Retina (tissue), 1 donor: ENCODE data around the gene SLC2A10.

ENCODE experiments used
- DNase-seq: peaks from one replicate; pipeline ENCODE4 v3.0.0-alpha.2; 2016

The SLC2A10 gene

DNA sequence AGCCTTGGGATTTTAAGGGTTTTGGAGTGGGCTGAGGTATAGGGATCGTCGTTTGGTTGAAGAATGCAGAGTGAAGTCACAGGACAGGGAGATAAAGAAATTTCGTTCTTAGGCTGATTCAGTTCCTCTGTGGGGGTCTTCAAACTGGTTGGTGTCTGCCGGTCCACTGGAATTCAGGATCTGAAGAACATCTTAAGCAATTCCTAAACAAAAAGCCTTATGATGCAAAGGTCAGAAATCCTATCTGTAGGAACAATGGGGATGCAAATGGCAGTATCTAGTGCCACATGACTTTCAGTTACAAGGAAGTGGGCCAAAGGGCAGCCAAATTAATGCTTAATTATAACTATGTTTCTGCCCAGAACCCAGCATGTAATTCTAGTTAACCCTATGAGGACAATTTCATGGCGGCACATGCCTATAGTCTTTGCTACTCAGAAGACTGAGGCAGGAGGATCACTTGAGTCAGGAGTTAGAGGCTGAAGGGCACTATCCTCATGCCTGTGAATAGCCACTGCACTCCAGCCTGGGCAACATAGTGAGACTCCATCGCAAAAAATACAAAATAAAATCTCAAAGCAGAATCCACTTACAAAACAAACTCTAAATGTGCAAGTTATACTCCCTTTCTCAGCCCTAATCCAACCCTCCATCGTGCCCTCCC, 4.6 kb upstream of the SLC2A10 start:
- no peak for DNase-seq

DNA sequence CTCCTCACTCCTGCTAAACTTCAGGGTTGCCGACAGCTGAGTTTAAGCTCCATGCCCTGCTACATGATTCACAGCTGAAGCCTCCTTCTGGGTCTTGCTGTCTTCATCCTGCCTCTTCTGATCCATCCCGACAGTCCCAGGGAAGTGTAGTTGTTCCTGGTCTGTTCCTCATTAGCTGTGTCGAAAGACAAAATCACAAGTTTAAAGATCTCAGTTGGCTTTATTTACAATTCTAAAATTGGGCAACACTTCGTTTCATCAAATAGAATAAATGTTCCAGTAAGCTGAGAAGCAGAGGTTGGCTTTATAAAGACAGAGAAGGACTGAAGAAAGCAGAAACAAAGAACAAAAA, 4.1 kb upstream of the SLC2A10 start:
- DNase-seq: no peak

DNA sequence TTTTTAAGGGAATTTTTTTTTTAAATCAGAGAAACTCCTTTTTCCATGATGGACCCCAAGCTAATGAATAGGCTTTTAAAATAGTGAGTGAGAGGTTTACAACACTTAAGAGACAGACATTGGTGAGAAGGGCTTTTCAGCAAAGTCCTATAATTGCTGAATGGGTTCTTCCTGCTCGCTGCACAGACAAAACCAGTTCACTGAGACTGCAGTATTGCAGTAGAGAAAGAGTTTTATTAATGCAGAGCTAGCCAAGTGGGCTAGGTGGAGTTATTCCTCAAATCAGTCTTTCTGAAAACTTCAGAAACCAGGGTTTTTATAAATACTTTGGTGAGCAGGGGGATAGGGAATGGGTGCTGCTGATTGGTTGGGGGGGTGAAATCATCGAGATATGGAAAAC, 3.2 kb upstream of the SLC2A10 start:
- no peak for DNase-seq

DNA sequence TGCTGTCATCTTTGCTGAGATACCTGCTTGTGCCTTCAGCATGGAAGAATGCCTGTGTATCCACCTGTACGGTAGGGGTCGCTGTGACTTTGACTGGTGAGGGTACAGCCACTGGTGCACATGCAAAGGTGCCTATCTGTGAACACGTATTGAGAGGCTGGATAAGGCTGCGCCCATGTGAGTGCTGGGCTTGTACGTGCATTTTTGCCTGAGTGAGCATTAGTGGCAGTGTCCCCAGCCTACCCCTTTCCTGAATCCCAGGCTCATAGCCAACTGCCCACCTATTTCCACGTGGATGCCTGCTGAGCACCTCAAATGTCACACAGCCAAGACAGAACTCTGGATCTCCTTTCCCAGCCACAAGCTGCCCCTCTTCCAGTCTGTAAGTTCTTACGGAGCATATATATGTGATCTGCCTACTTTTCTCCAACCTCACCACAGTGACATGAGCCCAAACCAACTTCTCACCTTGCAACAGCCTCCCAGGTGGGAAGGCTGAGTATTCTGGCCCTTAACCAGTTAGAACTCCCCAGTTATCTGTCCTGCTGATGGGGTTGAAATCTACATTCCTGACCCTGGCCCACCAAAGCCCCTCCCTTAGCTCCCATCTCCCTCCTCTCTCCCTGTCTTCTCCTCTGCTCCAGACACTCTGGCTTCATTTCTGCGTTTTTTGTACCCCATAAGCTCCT, 1.1 kb upstream of the SLC2A10 start:
- no peak for DNase-seq

DNA sequence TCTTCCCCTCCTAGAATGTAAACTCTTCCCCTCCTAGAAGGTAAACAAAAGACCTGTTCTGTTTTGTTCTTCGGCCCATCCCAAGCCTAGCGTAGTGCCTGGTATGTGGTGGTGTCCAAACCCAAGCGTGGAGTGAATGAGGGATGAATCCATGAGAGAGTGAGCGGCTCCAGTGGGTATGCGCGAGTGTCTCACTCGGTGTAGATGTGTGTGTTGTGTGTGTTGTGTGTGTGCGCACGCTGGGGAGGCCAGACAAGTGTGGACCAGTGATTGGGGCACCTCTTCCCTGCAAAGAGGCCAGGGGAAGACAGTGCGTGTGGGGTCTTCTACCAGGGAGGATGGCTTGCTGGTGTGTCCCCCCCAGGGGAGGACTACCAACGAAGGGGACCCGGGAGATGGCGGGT, 392 bp upstream of the SLC2A10 start:
- no peak for DNase-seq

DNA sequence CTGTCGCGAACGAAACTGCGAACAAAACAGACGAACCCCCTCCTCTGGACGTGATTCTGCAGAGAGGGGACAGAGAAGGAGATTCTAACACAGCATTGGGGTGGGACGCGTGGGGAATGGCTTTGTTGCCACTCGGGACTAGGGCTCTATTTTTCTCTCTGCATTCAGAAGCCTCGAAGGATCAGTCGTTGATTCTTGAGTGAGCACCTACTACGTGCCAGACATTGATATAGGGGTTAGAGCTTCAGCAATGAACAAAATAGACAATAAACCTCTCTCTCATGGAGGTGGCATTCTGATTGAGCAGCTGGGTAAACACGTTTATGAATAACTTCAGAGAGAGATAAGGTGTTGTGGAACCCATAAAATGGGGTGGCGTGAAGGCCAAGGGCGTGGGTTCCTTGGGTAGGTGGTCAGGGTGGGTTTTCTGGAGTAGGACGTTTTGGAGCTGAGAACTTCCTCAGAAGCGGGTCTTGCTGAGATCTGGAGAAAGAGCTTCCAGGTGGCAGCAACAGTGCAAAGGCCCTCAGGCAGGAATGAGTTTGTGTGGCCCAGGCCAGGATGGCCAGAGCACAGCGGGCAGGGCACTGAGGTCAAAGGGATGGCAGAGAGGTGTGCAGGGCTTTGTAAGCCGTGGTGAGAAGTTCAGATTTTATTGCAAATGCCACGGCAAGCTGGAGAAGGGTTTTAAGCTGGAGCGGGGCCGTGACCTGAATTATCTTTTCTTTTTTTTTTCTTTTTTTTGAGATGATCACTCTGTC, 884 bp downstream of the SLC2A10 start:
- no peak for DNase-seq

DNA sequence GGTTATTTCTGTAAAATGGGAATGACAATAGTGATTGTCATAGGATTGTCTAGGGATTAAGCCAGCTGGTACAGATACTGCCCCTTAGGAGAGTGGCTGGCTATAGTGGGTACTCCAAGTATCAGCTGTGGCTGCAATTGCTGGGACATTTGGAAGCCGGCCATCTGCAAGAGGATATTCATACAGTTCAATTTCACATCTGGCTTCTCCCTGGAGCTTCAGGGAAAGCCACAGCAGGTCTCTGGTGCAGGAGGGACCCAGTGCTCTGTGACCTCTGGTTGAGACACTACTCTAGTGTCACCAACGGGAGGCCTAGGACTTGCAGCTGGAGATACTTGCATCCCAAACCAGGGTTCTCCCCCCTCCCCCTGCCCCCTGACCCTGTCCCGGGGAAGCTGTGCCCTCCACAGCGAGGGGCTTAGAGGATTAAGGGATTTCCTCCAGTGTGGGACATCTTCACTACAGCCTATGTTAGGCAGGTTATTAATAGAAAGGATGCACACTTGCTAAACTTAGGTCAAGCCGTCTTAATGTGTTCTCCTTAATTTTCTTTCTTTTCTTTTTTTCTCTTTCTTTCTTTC, 2.7 kb downstream of the SLC2A10 start:
- no peak for DNase-seq

DNA sequence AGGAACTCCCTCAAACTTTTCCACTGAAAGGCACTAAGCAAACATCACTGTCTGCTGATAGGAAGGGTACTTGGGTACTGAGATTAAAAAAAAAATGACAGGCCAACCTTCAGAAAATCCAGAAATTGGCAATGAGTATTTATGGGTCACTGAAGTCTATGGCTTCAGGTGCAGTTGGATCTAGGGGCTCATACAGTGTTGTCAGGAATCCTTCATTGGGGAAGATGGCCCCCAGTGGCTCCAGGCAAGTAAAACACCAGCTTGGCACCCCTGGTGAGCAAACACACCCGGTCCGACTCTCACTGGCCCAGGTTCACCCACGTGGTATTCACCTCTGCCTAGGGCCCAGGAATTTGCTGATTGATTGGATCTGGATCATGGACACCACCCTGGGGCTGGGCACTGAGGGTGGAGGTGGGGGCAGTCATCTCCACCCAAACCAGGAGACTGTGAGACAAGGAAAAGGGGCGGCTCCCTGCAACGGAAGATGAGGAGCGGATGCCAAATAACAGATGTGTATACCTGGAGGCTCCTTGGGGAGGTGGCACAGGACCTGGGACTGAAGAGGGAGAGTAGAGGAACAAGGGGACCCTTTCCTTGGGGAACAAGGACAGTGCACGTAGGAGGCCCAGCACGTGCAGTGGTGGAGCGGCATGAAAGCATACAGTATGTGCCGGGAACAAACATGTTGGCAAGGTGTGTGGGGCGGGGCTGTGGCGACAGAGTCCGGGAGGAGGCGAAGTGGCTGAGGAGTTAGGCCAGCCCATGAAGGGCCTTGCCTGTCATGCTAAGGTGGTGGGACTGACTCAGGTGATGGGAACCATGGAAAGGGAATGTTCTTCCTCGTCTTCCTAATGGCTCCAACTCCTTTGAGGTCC, 4.7 kb downstream of the SLC2A10 start:
- DNase-seq: no peak

DNA sequence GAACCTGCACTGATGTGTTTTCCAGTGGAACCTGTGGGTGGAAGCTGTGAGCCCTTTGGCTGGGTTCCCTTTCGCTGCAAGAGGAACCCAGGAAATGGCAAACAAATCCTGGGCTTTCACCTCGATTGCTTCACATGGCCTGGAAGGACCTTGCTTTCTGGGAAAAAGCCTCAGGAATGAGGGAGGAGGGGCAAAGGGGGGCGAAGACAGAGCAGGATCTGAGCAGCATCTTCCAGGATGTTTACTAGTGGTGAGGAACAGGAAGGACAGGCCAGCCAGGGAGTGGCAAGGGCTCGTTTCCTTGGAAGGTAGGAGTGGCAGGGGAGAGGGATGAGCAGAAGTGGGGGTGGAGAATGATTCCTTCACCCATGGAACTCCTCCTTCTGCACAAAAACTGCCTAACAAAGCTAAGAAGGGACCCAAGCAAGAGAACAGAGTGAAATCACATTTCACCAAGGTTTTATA, 5.9 kb downstream of the SLC2A10 start:
- DNase-seq: no peak

DNA sequence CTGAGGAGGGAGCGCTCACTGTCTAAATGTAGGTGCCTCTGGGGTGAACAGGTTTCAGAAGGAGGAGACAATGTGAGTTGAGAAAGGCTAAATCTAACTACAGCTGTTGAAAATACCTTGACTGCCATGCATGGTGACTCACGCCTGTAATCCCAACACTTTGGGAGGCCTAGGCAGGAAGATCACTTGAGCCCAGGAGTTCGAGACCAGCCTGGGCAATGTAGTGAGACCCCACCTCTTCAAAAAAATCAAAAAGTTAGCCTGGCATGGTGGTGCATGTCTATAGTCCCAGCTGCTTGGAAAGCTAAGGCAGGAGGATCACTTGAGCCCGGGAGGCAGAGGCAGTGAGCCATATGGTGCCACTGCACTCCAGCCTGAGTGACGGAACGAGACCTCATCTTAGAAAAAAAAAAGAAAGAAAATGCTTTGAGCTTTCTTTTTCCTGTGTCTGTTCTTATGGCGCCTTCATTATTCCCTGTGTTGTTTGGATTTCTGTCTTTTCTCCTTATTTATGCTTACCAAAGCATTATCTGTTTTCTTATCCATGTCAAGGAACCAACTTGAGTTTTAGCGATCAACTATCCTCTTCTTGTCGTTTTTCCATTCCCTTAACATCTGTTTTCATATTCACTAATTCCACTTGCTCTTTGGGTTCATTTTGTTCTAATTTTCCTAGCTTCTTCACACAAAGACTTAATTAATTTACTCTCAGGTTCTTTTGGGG, 8.5 kb downstream of the SLC2A10 start:
- no peak for DNase-seq

DNA sequence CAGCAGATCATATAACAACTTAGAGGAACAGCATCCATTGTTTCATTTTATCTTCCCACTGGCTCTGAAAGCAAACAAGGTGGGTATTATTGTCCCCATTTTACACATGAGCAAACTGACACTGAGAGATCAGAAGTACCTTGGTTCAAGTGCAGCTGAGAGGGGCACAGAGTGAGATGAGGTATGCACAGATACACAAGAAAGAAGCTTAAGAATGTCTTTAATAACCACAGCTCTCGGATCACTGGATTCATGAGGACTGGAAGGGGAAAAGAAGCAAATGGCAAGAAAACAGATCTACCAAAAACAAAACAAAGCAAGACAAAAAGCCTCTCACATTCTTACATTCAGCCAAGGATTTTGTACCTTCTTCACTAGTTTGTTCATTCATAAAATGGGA, 10.6 kb downstream of the SLC2A10 start:
- no peak for DNase-seq

DNA sequence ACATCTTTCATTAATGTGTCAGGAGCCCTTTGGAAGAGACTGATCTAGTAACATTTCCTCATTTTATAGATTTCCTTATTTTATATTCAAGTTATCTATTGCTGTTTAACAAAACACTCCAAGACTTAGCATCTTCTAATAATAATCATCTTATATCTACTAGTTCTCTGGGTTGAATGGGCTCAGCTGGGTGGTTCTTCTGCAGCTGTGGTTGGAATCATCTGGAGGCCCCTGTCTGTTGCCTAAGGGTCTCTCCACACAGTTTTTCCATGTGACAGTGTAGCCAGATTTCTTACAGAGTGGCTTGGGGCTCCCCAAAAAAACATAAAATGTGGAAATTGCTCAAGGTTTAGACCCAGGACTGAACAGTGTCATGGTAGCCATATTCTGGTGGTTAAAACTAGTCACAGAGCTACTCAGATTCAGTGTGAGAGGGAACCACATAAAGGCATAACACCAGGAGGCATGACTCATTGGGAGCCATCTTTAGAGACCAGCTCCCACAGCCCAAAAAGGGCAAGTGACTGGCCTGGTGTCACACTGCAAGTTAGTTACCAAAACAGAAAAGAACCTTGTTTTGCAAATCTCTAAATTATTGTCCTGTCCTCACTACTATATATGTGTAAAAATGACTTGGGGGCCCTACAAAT, 11.5 kb downstream of the SLC2A10 start:
- DNase-seq: no peak

DNA sequence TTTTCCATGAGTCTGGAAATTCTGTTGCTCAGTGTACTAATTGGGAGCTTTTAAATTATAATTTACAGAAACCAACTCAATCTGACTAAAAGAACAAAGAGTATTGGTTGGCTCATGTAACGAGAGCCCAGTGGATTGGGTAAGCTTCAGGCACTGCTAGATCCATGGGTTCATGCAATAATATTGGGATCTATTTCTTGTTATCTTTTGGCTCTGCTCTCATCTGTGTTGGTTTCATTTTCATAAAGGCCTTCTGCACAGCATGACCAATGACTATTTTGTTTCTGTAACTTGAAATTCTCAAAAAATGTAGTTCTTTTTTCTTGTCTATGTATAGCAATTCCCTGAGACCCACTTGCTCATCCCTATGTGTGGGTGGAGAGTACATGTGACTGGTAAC, 12.0 kb downstream of the SLC2A10 start:
- no peak for DNase-seq

DNA sequence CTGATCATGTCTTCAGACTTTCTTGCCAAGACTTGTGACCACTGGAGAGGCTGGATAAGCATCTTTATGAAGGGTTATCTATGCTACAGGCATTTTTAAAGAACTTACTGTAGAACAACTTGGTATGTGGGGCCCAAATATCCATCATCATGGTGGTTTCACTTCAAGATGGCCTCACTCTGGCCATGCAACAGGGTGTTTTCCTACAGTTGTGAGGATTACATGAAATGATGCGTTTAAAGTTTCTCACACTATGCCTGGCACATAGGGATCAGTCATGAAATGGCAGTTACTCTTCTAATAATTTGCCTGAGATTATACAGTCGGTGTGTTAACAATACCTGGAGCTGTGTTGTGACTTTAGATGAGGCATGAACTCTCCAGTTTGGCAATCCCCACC, 13.0 kb downstream of the SLC2A10 start:
- no peak for DNase-seq

DNA sequence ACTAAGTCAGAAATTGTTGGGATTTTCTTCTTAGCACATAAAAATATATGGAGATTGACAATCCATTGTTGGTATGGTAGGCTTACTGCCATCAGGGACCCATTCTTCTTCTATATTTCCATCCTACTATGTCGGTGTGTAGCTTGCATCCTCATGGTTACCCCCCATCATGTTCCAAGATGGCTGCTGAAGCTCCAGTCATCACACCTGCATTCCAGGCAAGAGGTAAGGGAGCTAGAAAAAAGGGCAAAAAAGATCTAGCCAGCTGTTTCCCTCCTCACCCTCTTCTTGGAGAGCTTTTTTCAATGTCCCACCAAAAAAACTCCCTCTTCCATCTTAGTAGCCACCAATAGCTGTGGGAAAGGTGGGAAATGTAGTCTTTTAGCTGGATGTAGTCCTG, 13.6 kb downstream of the SLC2A10 start:
- DNase-seq: no peak

DNA sequence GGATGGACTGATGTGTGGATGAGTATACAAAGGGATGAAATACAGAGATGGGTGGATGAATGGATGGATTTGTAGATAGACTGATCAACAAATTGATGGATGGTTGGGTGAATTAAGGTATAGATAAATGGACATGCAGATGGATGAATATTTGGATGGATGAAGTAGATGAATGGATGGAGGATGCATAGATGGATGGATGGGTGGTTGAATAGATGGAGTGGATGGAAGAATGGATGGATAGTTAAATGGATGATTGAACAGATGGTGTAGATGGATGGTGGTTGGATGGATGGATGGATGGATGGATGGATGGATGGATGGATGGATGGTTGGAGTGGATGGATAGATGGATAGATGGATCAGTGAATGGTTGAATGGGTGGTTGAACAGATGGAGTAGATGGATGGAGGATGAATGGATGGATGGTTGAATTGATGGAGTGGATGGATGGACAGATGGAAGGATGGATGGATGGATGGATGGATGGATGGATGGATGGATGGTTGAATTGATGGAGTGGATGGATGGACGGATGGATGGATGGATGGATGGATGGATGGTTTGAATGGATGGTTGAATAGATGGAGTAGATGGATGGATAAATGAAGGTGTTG, 15.0 kb downstream of the SLC2A10 start:
- DNase-seq: no peak

DNA sequence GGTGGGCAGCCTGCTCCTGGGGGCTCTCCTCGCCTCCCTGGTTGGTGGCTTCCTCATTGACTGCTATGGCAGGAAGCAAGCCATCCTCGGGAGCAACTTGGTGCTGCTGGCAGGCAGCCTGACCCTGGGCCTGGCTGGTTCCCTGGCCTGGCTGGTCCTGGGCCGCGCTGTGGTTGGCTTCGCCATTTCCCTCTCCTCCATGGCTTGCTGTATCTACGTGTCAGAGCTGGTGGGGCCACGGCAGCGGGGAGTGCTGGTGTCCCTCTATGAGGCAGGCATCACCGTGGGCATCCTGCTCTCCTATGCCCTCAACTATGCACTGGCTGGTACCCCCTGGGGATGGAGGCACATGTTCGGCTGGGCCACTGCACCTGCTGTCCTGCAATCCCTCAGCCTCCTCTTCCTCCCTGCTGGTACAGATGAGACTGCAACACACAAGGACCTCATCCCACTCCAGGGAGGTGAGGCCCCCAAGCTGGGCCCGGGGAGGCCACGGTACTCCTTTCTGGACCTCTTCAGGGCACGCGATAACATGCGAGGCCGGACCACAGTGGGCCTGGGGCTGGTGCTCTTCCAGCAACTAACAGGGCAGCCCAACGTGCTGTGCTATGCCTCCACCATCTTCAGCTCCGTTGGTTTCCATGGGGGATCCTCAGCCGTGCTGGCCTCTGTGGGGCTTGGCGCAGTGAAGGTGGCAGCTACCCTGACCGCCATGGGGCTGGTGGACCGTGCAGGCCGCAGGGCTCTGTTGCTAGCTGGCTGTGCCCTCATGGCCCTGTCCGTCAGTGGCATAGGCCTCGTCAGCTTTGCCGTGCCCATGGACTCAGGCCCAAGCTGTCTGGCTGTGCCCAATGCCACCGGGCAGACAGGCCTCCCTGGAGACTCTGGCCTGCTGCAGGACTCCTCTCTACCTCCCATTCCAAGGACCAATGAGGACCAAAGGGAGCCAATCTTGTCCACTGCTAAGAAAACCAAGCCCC, 16.0 kb downstream of the SLC2A10 start:
- DNase-seq: no peak

DNA sequence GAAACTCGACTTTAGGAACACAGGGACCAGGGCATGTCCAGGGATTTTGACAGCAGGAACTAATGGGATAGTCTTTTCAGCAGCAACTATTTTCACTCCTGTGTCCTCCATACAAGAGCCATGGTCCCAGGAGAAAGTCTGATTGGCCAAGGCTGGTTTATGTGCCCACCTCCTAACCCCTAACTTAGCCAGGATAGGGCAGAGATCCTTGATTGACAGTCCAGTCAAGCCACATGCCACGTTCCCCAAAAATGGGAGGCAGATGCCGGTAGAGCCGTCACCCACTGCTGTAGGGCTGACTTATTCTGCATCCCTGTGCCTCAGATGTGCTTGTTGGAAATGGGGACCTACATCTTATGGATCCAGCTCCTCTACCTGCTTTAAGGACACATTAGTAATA, 22.3 kb downstream of the SLC2A10 start:
- no peak for DNase-seq

DNA sequence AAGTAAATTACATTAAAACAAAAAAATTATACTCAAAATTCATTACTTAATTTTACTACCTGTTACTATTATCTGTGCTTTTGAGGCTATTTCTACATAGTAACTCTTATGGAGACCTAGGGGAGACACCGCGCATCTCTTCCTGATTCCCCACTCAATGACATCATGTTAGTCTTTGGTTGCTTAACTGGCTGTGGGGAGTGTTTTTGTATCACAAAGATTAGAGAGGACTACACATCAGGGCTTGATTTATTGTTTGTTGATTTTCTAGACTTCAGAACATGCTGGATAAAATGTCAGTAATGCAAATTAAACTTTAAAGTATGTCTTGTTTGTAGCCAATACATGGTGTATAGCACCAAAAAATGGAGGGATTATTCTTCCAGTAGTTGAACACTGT, 26.0 kb downstream of the SLC2A10 start:
- DNase-seq: no peak
